Sciatic nerve (tissue), 2 donors: ENCODE data around the gene ACTBL2. TPM values are rescaled to one million over a fixed set of nuclear protein-coding genes. Genes with fewer than 3 reads are reported as not detected.

Experiments used
- ATAC-seq: fragments of 200-7000 bp; cut with Tn5 transposase; one replicate; pipeline ENCODE4 v1.9.1; 2020; ENCODE audit warnings: mild to moderate bottlenecking, moderate library complexity
- DNase-seq: peaks from one replicate; pipeline ENCODE4 v3.0.0-alpha.2; 2020; ENCODE audit warnings: low spot score
- intact Hi-C: fragments of 100-400 bp; cut with DNase I; formaldehyde crosslinking; loops from one replicate; pipeline ENCODE4 v1.14.2; 2022
- total RNA-seq: library from RNA; stranded (reverse); fragmentation: NEBNext Ultra II Directional; extraction: Animal tissue kit (Norgen Biotek cat#: 25700); gene quantifications from one replicate; pipeline ENCODE4 v1.2.1, GENCODE V29; 2021
- donor health status: DM: no; HTN: no; CAD: no.
- donor health status: DM: no; HTN: no; CAD: no.

The ACTBL2 gene
- total RNA-seq, 1 donor from 2014 or later: not detected

DNA sequence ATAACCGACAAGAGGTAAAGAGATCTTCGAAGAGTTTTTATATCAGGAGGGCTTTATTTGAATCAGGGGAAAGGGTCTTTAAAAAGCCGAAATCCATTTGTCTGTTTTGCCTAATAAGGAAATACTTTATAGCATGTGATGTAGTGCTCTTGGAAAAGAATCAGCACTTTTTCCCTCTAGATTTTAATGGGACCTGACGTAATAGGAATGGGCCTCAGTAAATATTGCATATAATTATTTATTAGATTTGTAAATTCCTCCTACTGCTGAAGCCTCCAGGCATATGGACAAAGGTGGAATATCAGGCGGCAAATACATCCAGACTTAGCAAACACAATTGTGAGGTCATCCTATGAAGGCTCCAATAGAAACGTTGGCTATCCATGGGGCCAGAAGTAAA is 50.9 kb downstream of the ACTBL2 start:
- intact Hi-C loops: no loop called here
- no peak for DNase-seq

More for the DNA sequence above, 50.9 kb downstream of the ACTBL2 start:
- no peak for ATAC-seq
